Neuronal stem cell (in vitro differentiated cells): ENCODE data around the gene FAXDC2.

ENCODE experiments used
- DNase-seq: peaks from one replicate; pipeline ENCODE4 v3.0.0-alpha.2; 2013; ENCODE audit warnings: low spot score
- H2AFZ ChIP-seq: one replicate; pipeline ENCODE4 v1.6.1; 2013; ENCODE audit warnings: mild to moderate bottlenecking, low read length, inconsistent platforms
- H2AK5ac ChIP-seq: 2 replicates; pipeline ENCODE4 v1.6.1; 2013; ENCODE audit warnings: low read depth, mild to moderate bottlenecking, inconsistent platforms, low read length, moderate library complexity, mixed read lengths
- H2BK120ac ChIP-seq: 2 replicates; pipeline ENCODE4 v1.6.1; 2013; ENCODE audit warnings: low read depth, mild to moderate bottlenecking, inconsistent platforms, low read length, moderate library complexity, mixed read lengths
- H2BK12ac ChIP-seq: one replicate; pipeline ENCODE4 v1.6.1; 2013; ENCODE audit warnings: low read length, inconsistent platforms
- H2BK15ac ChIP-seq: 2 replicates; pipeline ENCODE4 v1.6.1; 2013; ENCODE audit warnings: mild to moderate bottlenecking, low read length, inconsistent platforms, mixed read lengths
- H2BK5ac ChIP-seq: one replicate; pipeline ENCODE4 v1.6.1; 2013; ENCODE audit warnings: inconsistent platforms, mild to moderate bottlenecking, low read length, moderate library complexity
- H3K14ac ChIP-seq: one replicate; pipeline ENCODE4 v1.6.1; 2013; ENCODE audit warnings: low read length, inconsistent platforms
- H3K18ac ChIP-seq: 2 replicates; pipeline ENCODE4 v1.6.1; 2013; ENCODE audit warnings: low read length, inconsistent platforms
- H3K23ac ChIP-seq: 2 replicates; pipeline ENCODE4 v1.6.1; 2013; ENCODE audit warnings: low read depth, mild to moderate bottlenecking, mixed read lengths, low read length, inconsistent platforms; ENCODE audit not compliant: poor library complexity
- H3K27ac ChIP-seq: replicated peaks from 3 replicates; pipeline ENCODE4 v1.5.1; 2013; ENCODE audit warnings: low read length, inconsistent platforms
- H3K27me3 ChIP-seq, 3 experiments: 2 replicates each; pipeline ENCODE4 v1.6.1; 2013; ENCODE audit warnings: low read length in 3 of 3, mild to moderate bottlenecking in 2 of 3, inconsistent platforms in 1 of 3, low read depth in 1 of 3, mixed read lengths in 1 of 3, moderate library complexity in 1 of 3; ENCODE audit not compliant: control insufficient read depth in 3 of 3, insufficient read depth in 3 of 3
- H3K36me3 ChIP-seq, 2 donors: replicated peaks in 1 of 2; 2 replicates each; pipeline ENCODE4 v1.6.1; 2013; ENCODE audit warnings: low read length in 2 of 2; ENCODE audit not compliant: control insufficient read depth in 2 of 2, insufficient read depth in 2 of 2
- H3K4ac ChIP-seq: 2 replicates; pipeline ENCODE4 v1.6.1; 2013; ENCODE audit warnings: inconsistent platforms, mild to moderate bottlenecking, low read length, moderate library complexity
- H3K4me1 ChIP-seq, 2 donors: 1 replicate in 1 of 2; 2 replicates in 1 of 2; pipeline ENCODE4 v1.6.1; 2013; ENCODE audit warnings: low read length in 2 of 2, low read depth in 1 of 2; ENCODE audit not compliant: control insufficient read depth in 2 of 2, insufficient read depth in 1 of 2
- H3K4me2 ChIP-seq: one replicate; pipeline ENCODE4 v1.6.1; 2013; ENCODE audit warnings: mild to moderate bottlenecking, low read length, inconsistent platforms; ENCODE audit not compliant: insufficient read depth, poor library complexity, severe bottlenecking
- H3K4me3 ChIP-seq, 2 donors: 2 replicates each; pipeline ENCODE4 v1.5.1; 2013; ENCODE audit warnings: low read length in 2 of 2, mild to moderate bottlenecking in 2 of 2, inconsistent platforms in 1 of 2, moderate library complexity in 1 of 2
- H3K79me1 ChIP-seq: one replicate; pipeline ENCODE4 v1.6.1; 2013; ENCODE audit warnings: low read depth, mild to moderate bottlenecking, inconsistent platforms, low read length, moderate library complexity
- H3K9ac ChIP-seq: one replicate; pipeline ENCODE4 v1.6.1; 2013; ENCODE audit warnings: mild to moderate bottlenecking, low read depth, low read length, inconsistent platforms; ENCODE audit not compliant: poor library complexity
- H3K9me3 ChIP-seq, 2 donors: replicated peaks in 1 of 2; 2 replicates each; pipeline versions ENCODE3 to v1.6.1; 2013; ENCODE audit warnings: low read length in 2 of 2, mild to moderate bottlenecking in 2 of 2, inconsistent platforms in 1 of 2, low read depth in 1 of 2, mixed read lengths in 1 of 2, moderate library complexity in 1 of 2; ENCODE audit not compliant: control insufficient read depth in 2 of 2, insufficient read depth in 1 of 2
- H4K8ac ChIP-seq: one replicate; pipeline ENCODE4 v1.6.1; 2013; ENCODE audit warnings: low read depth, mild to moderate bottlenecking, inconsistent platforms, low read length, moderate library complexity
- H4K91ac ChIP-seq: one replicate; pipeline ENCODE4 v1.6.1; 2013; ENCODE audit warnings: low read length, low read depth, mild to moderate bottlenecking, inconsistent platforms; ENCODE audit not compliant: poor library complexity
- WGBS, 2 donors: extraction: QIAGEN DNeasy Blood & Tissue Kit; methylation state at CpG; one replicate each; pipeline ENCODE4 v1.1.7; 2013; ENCODE audit warnings: missing lambda C conversion rate in 2 of 2, mixed read lengths in 1 of 2; ENCODE audit not compliant: insufficient read length in 2 of 2, insufficient replicate concordance in 1 of 2; ENCODE audit errors: extremely low coverage in 2 of 2; 5-methylcytosine and 5-hydroxymethylcytosine counted together

The FAXDC2 gene

GRCh38 chr5:154898210-154898609 is 47.8 kb upstream of the FAXDC2 start:
- H3K4me2 ChIP-seq: no peak overlapping the region
- H2BK12ac ChIP-seq: no peak overlapping the region
- H2BK5ac ChIP-seq: no peak overlapping the region
- peaks cover 2% of the 10 kb centered on the region for H3K79me1 ChIP-seq
- no peak overlapping the region for H2BK120ac ChIP-seq
- no peak overlapping the region for H4K8ac ChIP-seq
- no peak overlapping the region for H3K23ac ChIP-seq
- H3K9me3 ChIP-seq: no peaks in the 10 kb centered on the region
- no peak overlapping the region for H3K4me3 ChIP-seq
- H3K4ac ChIP-seq: no peak overlapping the region
- no peaks in the 10 kb centered on the region for H3K4me1 ChIP-seq
- H2AK5ac ChIP-seq: no peak overlapping the region
- no peak overlapping the region for H3K18ac ChIP-seq
- no peaks in the 10 kb centered on the region for H3K27me3 ChIP-seq
- H4K91ac ChIP-seq: no peak overlapping the region
- no peak for DNase-seq
- WGBS, 2 donors: no CpG with 5 or more reads among the region's 4 CpGs
- H3K9ac ChIP-seq: no peak overlapping the region
- peaks cover 30 to 96% of the 10 kb centered on the region in 2 donors for H3K36me3 ChIP-seq
- H3K27ac ChIP-seq: no peak overlapping the region
- H3K14ac ChIP-seq: no peak overlapping the region
- no peak overlapping the region for H2AFZ ChIP-seq
- H2BK15ac ChIP-seq: no peak overlapping the region

GRCh38 chr5:154896562-154897165 is 46.3 kb upstream of the FAXDC2 start:
- no peak overlapping the region for H3K14ac ChIP-seq
- no peak overlapping the region for H3K18ac ChIP-seq
- no peak overlapping the region for H4K91ac ChIP-seq
- no peak overlapping the region for H3K4me3 ChIP-seq
- H2BK120ac ChIP-seq: no peak overlapping the region
- no peak overlapping the region for H2BK5ac ChIP-seq
- DNase-seq: no peak
- H3K4me1 ChIP-seq: no peaks in the 10 kb centered on the region
- H2BK12ac ChIP-seq: no peak overlapping the region
- no peak overlapping the region for H2AK5ac ChIP-seq
- no peak overlapping the region for H2BK15ac ChIP-seq
- H3K27me3 ChIP-seq: no peaks in the 10 kb centered on the region
- H4K8ac ChIP-seq: no peak overlapping the region
- no peak overlapping the region for H3K23ac ChIP-seq
- peaks cover 2% of the 10 kb centered on the region for H3K79me1 ChIP-seq
- H3K36me3 ChIP-seq: peaks cover 34 to 95% of the 10 kb centered on the region in 2 donors
- H3K9me3 ChIP-seq: no peaks in the 10 kb centered on the region
- no peak overlapping the region for H2AFZ ChIP-seq
- H3K4ac ChIP-seq: no peak overlapping the region
- no peak overlapping the region for H3K4me2 ChIP-seq
- H3K9ac ChIP-seq: no peak overlapping the region
- no peak overlapping the region for H3K27ac ChIP-seq

- H3K23ac ChIP-seq: no peak overlapping the region
- no peak overlapping the region for H3K18ac ChIP-seq
- H2BK120ac ChIP-seq: no peak overlapping the region
- H2BK5ac ChIP-seq: no peak overlapping the region
- H3K14ac ChIP-seq: no peak overlapping the region
- DNase-seq: no peak
- no peak overlapping the region for H3K4ac ChIP-seq
- no peak overlapping the region for H3K27ac ChIP-seq
- no peak overlapping the region for H2BK12ac ChIP-seq
- no peak overlapping the region for H2BK15ac ChIP-seq
- peaks cover 37 to 95% of the 10 kb centered on the region in 2 donors for H3K36me3 ChIP-seq
- H2AFZ ChIP-seq: no peak overlapping the region
- no peak overlapping the region for H3K4me2 ChIP-seq
- no peaks in the 10 kb centered on the region for H3K27me3 ChIP-seq
- no CpG with 5 or more reads among the region's 14 CpGs for WGBS, 2 donors
- H4K8ac ChIP-seq: no peak overlapping the region
- peaks cover 2% of the 10 kb centered on the region for H3K79me1 ChIP-seq
- H3K9me3 ChIP-seq: no peaks in the 10 kb centered on the region
- no peak overlapping the region for H3K4me3 ChIP-seq
- H3K4me1 ChIP-seq: no peaks in the 10 kb centered on the region
- no peak overlapping the region for H2AK5ac ChIP-seq
- no peak overlapping the region for H3K9ac ChIP-seq
- no peak overlapping the region for H4K91ac ChIP-seq
Observed at GRCh38 chr5:154895606-154896561, 45.5 kb upstream of the FAXDC2 start.

- WGBS, 2 donors: no CpG with 5 or more reads among the region's 5 CpGs
- H3K36me3 ChIP-seq: peaks cover 37 to 94% of the 10 kb centered on the region in 2 donors
Observed at GRCh38 chr5:154893381-154893780, 43.0 kb upstream of the FAXDC2 start.

More at GRCh38 chr5:154893381-154893780, 43.0 kb upstream of the FAXDC2 start:
- no peak overlapping the region for H3K9ac ChIP-seq
- no peak overlapping the region for H3K4me3 ChIP-seq
- no peak overlapping the region for H3K27ac ChIP-seq
- no peak overlapping the region for H3K14ac ChIP-seq
- no peaks in the 10 kb centered on the region for H3K4me1 ChIP-seq
- H2BK15ac ChIP-seq: no peak overlapping the region
- H2BK12ac ChIP-seq: no peak overlapping the region
- H3K79me1 ChIP-seq: peaks cover 2% of the 10 kb centered on the region
- H4K8ac ChIP-seq: no peak overlapping the region
- no peak overlapping the region for H2AFZ ChIP-seq
- H3K4me2 ChIP-seq: no peak overlapping the region
- no peak overlapping the region for H4K91ac ChIP-seq
- H3K4ac ChIP-seq: no peak overlapping the region
- no peak for DNase-seq
- H2BK5ac ChIP-seq: no peak overlapping the region
- H2BK120ac ChIP-seq: no peak overlapping the region
- H2AK5ac ChIP-seq: no peak overlapping the region
- no peak overlapping the region for H3K18ac ChIP-seq
- H3K27me3 ChIP-seq: no peaks in the 10 kb centered on the region
- no peak overlapping the region for H3K23ac ChIP-seq
- H3K9me3 ChIP-seq: peaks cover under 1 to 3% of the 10 kb centered on the region in 2 donors
